A549 (cell line): ENCODE data around the gene LRSAM1. TPM values are rescaled to one million over a fixed set of nuclear protein-coding genes. Genes with fewer than 3 reads are reported as not detected.

Experiments
- ATAC-seq, 2 experiments: fragments of 200-7000 bp in 1 of 2; fragments of >200 bp in 1 of 2; cut with Nextera tagmentation in 1 of 2; cut with Tn5 transposase in 1 of 2; 3 replicates each; pipeline versions ENCODE4 v1.8.0 to v1.9.1; 2018 to 2020; ENCODE audit warnings: mild to moderate bottlenecking in 1 of 2, moderate library complexity in 1 of 2
- CTCF ChIA-PET: fragments of 300-600 bp; sonication (Branson Sonifier 250); formaldehyde crosslinking; extraction: SDS; loops from one replicate; lab custom pipeline; 2021; ENCODE audit warnings: antibody characterized with exemption, inconsistent platforms; lab: Yijun Ruan, JAX
- POLR2A ChIA-PET: fragments of 350-600 bp; formaldehyde crosslinking; extraction: SDS; loops from one replicate; lab custom pipeline; 2021; ENCODE audit warnings: antibody characterized with exemption, inconsistent platforms; lab: Yijun Ruan, JAX
- DNase-seq, 2 experiments: peaks; one replicate each; pipeline versions ENCODE4 v3.0.0 to v3.0.0-alpha.2; 2011 to 2016; ENCODE audit warnings: low read depth in 1 of 2, low spot score in 1 of 2
- FAIRE-seq: peaks from 2 replicates; lab custom pipeline; 2011; peaks lifted over from hg19 to GRCh38; lab: Jason Lieb, UNC
- H3K27ac ChIP-seq, 2 experiments: fragments of >200 bp; sonication (Bioruptor Twin); formaldehyde crosslinking; 3 replicates each; pipeline ENCODE4 v1.5.1; 2016 to 2017
- H3K4me1 ChIP-seq: fragments of >200 bp; sonication (Bioruptor Twin); formaldehyde crosslinking; 3 replicates; pipeline ENCODE4 v1.6.1; 2016
- H3K4me2 ChIP-seq: fragments of >200 bp; sonication (Bioruptor Twin); formaldehyde crosslinking; 3 replicates; pipeline ENCODE4 v1.6.1; 2016
- H3K4me3 ChIP-seq: fragments of >200 bp; sonication (Bioruptor Twin); formaldehyde crosslinking; 3 replicates; pipeline ENCODE4 v1.5.1; 2016
- H3K9me3 ChIP-seq: fragments of >200 bp; sonication (Bioruptor Twin); formaldehyde crosslinking; 3 replicates; pipeline ENCODE4 v1.6.1; 2016
- HDAC2 ChIP-seq: fragments of 200-600 bp; sonication (generic); IDR thresholded peaks from 2 replicates; pipeline ENCODE4 v1.6.1; 2016
- HES2 ChIP-seq: fragments of >200 bp; sonication (Bioruptor Twin); formaldehyde crosslinking; IDR thresholded peaks from 2 replicates; pipeline ENCODE4 v1.6.1; 2016
- HOXA7 ChIP-seq: fragments of 250-450 bp; sonication (Bioruptor Pico); IDR thresholded peaks from 2 replicates; pipeline ENCODE4 v1.5.0; 2020; ENCODE audit warnings: mild to moderate bottlenecking, moderate library complexity
- KDM1A ChIP-seq: fragments of 200-600 bp; sonication (generic); IDR thresholded peaks from 2 replicates; pipeline ENCODE4 v1.6.1; 2016; ENCODE audit warnings: low read depth, mild to moderate bottlenecking
- KDM5A ChIP-seq: fragments of 200-600 bp; sonication (generic); IDR thresholded peaks from 2 replicates; pipeline ENCODE4 v1.6.1; 2016; ENCODE audit warnings: antibody characterized with exemption, mild to moderate bottlenecking
- MAZ ChIP-seq: fragments of 150-350 bp; IDR thresholded peaks from 2 replicates; pipeline ENCODE4 v1.6.1; 2014; ENCODE audit warnings: antibody characterized with exemption, low read depth, low read length, borderline replicate concordance
- MYC ChIP-seq: IDR thresholded peaks from 2 replicates; pipeline ENCODE4 v1.6.1; 2012; ENCODE audit warnings: mild to moderate bottlenecking, inconsistent platforms, low read length, improper control_type of control experiment, borderline replicate concordance
- NR3C1 ChIP-seq: fragments of >200 bp; sonication (Bioruptor Twin); formaldehyde crosslinking; IDR thresholded peaks from 3 replicates; pipeline ENCODE4 v1.6.1; 2017
- PHF8 ChIP-seq: fragments of 200-600 bp; sonication (generic); IDR thresholded peaks from 2 replicates; pipeline ENCODE4 v1.6.1; 2016; ENCODE audit warnings: low read depth, mild to moderate bottlenecking, antibody characterized with exemption, moderate library complexity, borderline replicate concordance
- RFX5 ChIP-seq: fragments of 450-650 bp; IDR thresholded peaks from 2 replicates; pipeline ENCODE4 v1.7.1; 2014; ENCODE audit warnings: antibody characterized with exemption, mild to moderate bottlenecking, moderate library complexity
- SMC3 ChIP-seq: fragments of >200 bp; sonication (Bioruptor Twin); formaldehyde crosslinking; IDR thresholded peaks from 3 replicates; pipeline ENCODE4 v1.6.1; 2018; ENCODE audit warnings: inconsistent platforms
- SREBF2 ChIP-seq: fragments of 450-650 bp; IDR thresholded peaks from 2 replicates; pipeline ENCODE4 v1.6.1; 2014; ENCODE audit warnings: mild to moderate bottlenecking, moderate library complexity
- USF2 ChIP-seq: fragments of 450-650 bp; IDR thresholded peaks from 2 replicates; pipeline ENCODE4 v1.6.1; 2014; ENCODE audit warnings: antibody characterized with exemption
- ZC3H11A ChIP-seq: fragments of 450-650 bp; IDR thresholded peaks from 2 replicates; pipeline ENCODE4 v1.6.1; 2014; ENCODE audit warnings: antibody characterized with exemption, mild to moderate bottlenecking
- ZFP36 ChIP-seq: fragments of 450-650 bp; IDR thresholded peaks from 2 replicates; pipeline ENCODE4 v1.6.1; 2014; ENCODE audit warnings: borderline replicate concordance; ENCODE audit not compliant: partially characterized antibody
- ZSCAN20 ChIP-seq: fragments of 250-450 bp; sonication (Bioruptor Pico); IDR thresholded peaks from 2 replicates; pipeline ENCODE4 v1.8.0; 2022; ENCODE audit warnings: mild to moderate bottlenecking, moderate library complexity
- WGBS: methylation state at CpG from one replicate; pipeline ENCODE4 v1.1.6; 2017; ENCODE audit errors: missing lambda C conversion rate; 5-methylcytosine and 5-hydroxymethylcytosine counted together
- polyA plus RNA-seq, 4 experiments: library from polyadenylated mRNA; depleted of rRNA in 3 of 4; stranded (reverse); fragments of >200 nt; fragmentation: RNase III in 1 of 4; extraction: RNeasy Plus Mini Kit Qiagen cat#74134 plus additional on column Dnase treatment in 1 of 4; gene quantifications; 2 replicates in 3 of 4; 3 replicates in 1 of 4; pipeline ENCODE4 v1.2.3, GENCODE V29; 2011 to 2017
- TF ChIP-seq, protein P1 (sequence below): IDR thresholded peaks from 2 replicates; pipeline ENCODE4 v1.6.1; 2012
- TF ChIP-seq, protein P2 (sequence below): fragments of >200 bp; sonication (Bioruptor Twin); formaldehyde crosslinking; IDR thresholded peaks from 3 replicates; pipeline ENCODE4 v1.5.1; 2016
- TF ChIP-seq, protein P3 (sequence below): fragments of 250-450 bp; sonication (Bioruptor Pico); IDR thresholded peaks from 2 replicates; pipeline ENCODE4 v1.5.0; 2021; ENCODE audit warnings: mild to moderate bottlenecking, moderate library complexity, borderline replicate concordance

Gene LRSAM1
- polyA plus RNA-seq, 2 of the 4 experiments (the other 2 are of a cell fraction) = 5.1 to 10.0 TPM

GRCh38 chr9:127503947-127504886 is 52.9 kb downstream of the LRSAM1 start (continued):
- TF ChIP-seq RFX5 (no peak), KDM5A (no peak), USF2 (no peak), HES2 (no peak), ZSCAN20 (CRISPR knock-in tag) (no peak)
- TF ChIP-seq, protein P1, sequence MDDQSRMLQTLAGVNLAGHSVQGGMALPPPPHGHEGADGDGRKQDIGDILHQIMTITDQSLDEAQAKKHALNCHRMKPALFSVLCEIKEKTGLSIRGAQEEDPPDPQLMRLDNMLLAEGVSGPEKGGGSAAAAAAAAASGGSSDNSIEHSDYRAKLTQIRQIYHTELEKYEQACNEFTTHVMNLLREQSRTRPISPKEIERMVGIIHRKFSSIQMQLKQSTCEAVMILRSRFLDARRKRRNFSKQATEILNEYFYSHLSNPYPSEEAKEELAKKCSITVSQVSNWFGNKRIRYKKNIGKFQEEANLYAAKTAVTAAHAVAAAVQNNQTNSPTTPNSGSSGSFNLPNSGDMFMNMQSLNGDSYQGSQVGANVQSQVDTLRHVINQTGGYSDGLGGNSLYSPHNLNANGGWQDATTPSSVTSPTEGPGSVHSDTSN = no peak

GRCh38 chr9:127504887-127505251 is 53.6 kb downstream of the LRSAM1 start:
- Histone ChIP-seq H3K9me3 (no peaks in the 10 kb centered on the region), H3K4me3 (no peak overlapping the region), H3K4me2 (no peak overlapping the region), H3K27ac (peak overlapping the region in 1 of 2 experiments; percentile 79; a peak in 4 of 6 replicates), H3K4me1 (peaks cover 24% of the 10 kb centered on the region)
- TF ChIP-seq ZC3H11A (no peak), SREBF2 (no peak), HOXA7 (CRISPR knock-in tag) (no peak), KDM5A (no peak), MAZ (no peak), HDAC2 (no peak), SMC3 (no peak), MYC (no peak), ZSCAN20 (CRISPR knock-in tag) (no peak), KDM1A (no peak), PHF8 (no peak), ZFP36 (no peak), NR3C1 (no peak)
- TF ChIP-seq, protein P1 = no peak
- TF ChIP-seq, protein P2, sequence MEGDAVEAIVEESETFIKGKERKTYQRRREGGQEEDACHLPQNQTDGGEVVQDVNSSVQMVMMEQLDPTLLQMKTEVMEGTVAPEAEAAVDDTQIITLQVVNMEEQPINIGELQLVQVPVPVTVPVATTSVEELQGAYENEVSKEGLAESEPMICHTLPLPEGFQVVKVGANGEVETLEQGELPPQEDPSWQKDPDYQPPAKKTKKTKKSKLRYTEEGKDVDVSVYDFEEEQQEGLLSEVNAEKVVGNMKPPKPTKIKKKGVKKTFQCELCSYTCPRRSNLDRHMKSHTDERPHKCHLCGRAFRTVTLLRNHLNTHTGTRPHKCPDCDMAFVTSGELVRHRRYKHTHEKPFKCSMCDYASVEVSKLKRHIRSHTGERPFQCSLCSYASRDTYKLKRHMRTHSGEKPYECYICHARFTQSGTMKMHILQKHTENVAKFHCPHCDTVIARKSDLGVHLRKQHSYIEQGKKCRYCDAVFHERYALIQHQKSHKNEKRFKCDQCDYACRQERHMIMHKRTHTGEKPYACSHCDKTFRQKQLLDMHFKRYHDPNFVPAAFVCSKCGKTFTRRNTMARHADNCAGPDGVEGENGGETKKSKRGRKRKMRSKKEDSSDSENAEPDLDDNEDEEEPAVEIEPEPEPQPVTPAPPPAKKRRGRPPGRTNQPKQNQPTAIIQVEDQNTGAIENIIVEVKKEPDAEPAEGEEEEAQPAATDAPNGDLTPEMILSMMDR = no peak
- TF ChIP-seq, protein P3, sequence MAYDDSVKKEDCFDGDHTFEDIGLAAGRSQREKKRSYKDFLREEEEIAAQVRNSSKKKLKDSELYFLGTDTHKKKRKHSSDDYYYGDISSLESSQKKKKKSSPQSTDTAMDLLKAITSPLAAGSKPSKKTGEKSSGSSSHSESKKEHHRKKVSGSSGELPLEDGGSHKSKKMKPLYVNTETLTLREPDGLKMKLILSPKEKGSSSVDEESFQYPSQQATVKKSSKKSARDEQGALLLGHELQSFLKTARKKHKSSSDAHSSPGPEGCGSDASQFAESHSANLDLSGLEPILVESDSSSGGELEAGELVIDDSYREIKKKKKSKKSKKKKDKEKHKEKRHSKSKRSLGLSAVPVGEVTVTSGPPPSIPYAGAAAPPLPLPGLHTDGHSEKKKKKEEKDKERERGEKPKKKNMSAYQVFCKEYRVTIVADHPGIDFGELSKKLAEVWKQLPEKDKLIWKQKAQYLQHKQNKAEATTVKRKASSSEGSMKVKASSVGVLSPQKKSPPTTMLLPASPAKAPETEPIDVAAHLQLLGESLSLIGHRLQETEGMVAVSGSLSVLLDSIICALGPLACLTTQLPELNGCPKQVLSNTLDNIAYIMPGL (CRISPR knock-in tag) = no peak
- FAIRE-seq (no peak), DNase-seq (no peak), ATAC-seq (no peak)
- ChIA-PET POLR2A (interaction anchor here (0.7 kb wide), 1 partner anchor 41 kb away, joined by 3 read pairs; no protein-coding TSS in a partner anchor), CTCF (interaction anchor here (0.7 to 36.3 kb wide), 30 partner anchors 9 to 418 kb away, joined by 3 to 821 read pairs (median 7); partner anchors contain the start of genes ENG, TOR2A and ZNF79)
- WGBS = 95% methylated on average over 7 of the region's 8 CpGs
